ENCODE results near the gene SLAMF9. TPM values are rescaled to one million over a fixed set of nuclear protein-coding genes. Genes with fewer than 3 reads are reported as not detected.

SLAMF9 gene
- polyA plus RNA-seq, 2 of the 4 experiments (the other 2 are of a cell fraction): 0.22 to 0.25 TPM

DNA sequence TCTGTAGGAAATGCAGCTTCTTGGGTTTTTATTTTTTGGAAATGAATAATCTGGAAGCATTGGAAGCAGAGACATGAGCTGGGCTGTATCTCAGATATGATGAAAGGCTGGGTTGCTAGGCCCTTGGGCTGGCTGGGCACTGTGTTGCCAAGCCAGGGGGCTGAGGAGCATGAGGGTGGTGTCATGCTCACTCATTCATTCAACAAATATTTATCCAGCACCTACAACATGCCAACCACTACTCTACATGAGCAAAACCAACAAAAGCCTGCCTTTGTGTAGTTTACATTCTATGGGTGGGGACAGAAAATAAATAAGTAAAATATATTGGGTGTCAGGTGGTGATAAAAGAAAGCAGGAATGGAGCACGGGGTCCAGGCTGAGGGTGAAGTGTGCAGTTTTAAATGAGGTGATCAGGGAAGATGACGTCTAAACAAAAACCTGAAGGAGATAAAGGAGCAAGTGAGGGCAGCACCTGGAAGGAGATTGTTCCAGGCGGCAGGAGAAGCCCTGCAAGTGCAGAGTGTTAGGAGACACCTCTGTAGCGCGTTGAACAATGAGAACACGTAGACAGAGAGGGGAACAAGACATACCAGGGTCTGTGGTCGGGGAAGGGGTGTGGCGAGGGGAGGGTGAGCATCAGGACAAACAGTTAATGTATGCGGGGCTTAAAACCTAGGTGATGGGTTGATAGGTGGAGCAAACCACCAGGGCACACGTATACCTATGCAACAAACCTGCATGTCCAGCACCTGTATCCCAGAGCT lies 39.6 kb downstream of the SLAMF9 start (continued):
- TF ChIP-seq FOSB (CRISPR knock-in tag; IDR thresholded peaks at IDR 0.05) (no peak), CBX2 (IDR thresholded peaks at IDR 0.05; ENCODE audit: borderline replicate concordance, low read depth) (no peak), MYC (IDR thresholded peaks at IDR 0.05; ENCODE audit: borderline replicate concordance, low read length) (no peak), SREBF2 (IDR thresholded peaks at IDR 0.05) (no peak), TFCP2L1 (CRISPR knock-in tag; IDR thresholded peaks at IDR 0.05) (no peak), ZSCAN20 (CRISPR knock-in tag; IDR thresholded peaks at IDR 0.05) (no peak), CHD2 (IDR thresholded peaks at IDR 0.05; ENCODE audit: low read length, partially characterized antibody) (no peak), RCOR1 (IDR thresholded peaks at IDR 0.05; ENCODE audit: low read depth, low read length) (no peak), CHD4 (IDR thresholded peaks at IDR 0.05; ENCODE audit: borderline replicate concordance) (no peak), CEBPB (IDR thresholded peaks at IDR 0.05) (0 out of 4 replicates have a peak, but pooled peaks of 1 of the 2 experiments have one; percentile 26), EHMT2 (IDR thresholded peaks at IDR 0.05; ENCODE audit: low read depth) (no peak), HOXA7 (CRISPR knock-in tag; IDR thresholded peaks at IDR 0.05) (no peak), NPAS2 (CRISPR knock-in tag; IDR thresholded peaks at IDR 0.05; ENCODE audit: borderline replicate concordance) (no peak), HOXB13 (CRISPR knock-in tag; IDR thresholded peaks at IDR 0.05; ENCODE audit: low read depth) (no peak), KDM1A (IDR thresholded peaks at IDR 0.05; ENCODE audit: low read depth) (no peak), KDM5A (IDR thresholded peaks at IDR 0.05) (no peak), ZFP36 (IDR thresholded peaks at IDR 0.05; ENCODE audit: borderline replicate concordance, partially characterized antibody) (peak; percentile 46), JUNB (IDR thresholded peaks at IDR 0.05) (peak; percentile 36; the same call in 1 of the 2 replicates), HOXB5 (CRISPR knock-in tag; IDR thresholded peaks at IDR 0.05) (no peak), MAFK (IDR thresholded peaks at IDR 0.05; ENCODE audit: partially characterized antibody) (no peak), ZC3H11A (IDR thresholded peaks at IDR 0.05) (no peak), PHF8 (IDR thresholded peaks at IDR 0.05; ENCODE audit: borderline replicate concordance, low read depth) (no peak), EHF (CRISPR knock-in tag; IDR thresholded peaks at IDR 0.05) (no peak), EP300 (IDR thresholded peaks at IDR 0.05) (peak; percentile 46 to 54; a peak in 2 of 5 replicates), POLR2A (IDR thresholded peaks at IDR 0.05; ENCODE audit: low read length) (no peak), TP53 (CRISPR knock-in tag; IDR thresholded peaks at IDR 0.05) (no peak), RARB (CRISPR knock-in tag; IDR thresholded peaks at IDR 0.05) (no peak), RAD21 (conservative IDR thresholded peaks at IDR 0.05 in 1 of 2, IDR thresholded peaks at IDR 0.05 in 1 of 2) (no peak), POLR2AphosphoS2 (conservative IDR thresholded peaks at IDR 0.05; ENCODE audit: low read length) (peak; percentile 44; the same call in 1 of the 2 replicates), NFE2L2 (conservative IDR thresholded peaks at IDR 0.05; ENCODE audit: low read length) (no peak), HDAC2 (IDR thresholded peaks at IDR 0.05) (no peak), RNF2 (IDR thresholded peaks at IDR 0.05; ENCODE audit: borderline replicate concordance, low read depth) (no peak)
- TF ChIP-seq, protein P1, sequence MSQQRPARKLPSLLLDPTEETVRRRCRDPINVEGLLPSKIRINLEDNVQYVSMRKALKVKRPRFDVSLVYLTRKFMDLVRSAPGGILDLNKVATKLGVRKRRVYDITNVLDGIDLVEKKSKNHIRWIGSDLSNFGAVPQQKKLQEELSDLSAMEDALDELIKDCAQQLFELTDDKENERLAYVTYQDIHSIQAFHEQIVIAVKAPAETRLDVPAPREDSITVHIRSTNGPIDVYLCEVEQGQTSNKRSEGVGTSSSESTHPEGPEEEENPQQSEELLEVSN (IDR thresholded peaks at IDR 0.05; ENCODE audit: borderline replicate concordance, low read depth): no peak
- TF ChIP-seq, protein P2, sequence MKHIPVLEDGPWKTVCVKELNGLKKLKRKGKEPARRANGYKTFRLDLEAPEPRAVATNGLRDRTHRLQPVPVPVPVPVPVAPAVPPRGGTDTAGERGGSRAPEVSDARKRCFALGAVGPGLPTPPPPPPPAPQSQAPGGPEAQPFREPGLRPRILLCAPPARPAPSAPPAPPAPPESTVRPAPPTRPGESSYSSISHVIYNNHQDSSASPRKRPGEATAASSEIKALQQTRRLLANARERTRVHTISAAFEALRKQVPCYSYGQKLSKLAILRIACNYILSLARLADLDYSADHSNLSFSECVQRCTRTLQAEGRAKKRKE (CRISPR knock-in tag; IDR thresholded peaks at IDR 0.05; ENCODE audit: low read depth): no peak
- TF ChIP-seq, protein P3, sequence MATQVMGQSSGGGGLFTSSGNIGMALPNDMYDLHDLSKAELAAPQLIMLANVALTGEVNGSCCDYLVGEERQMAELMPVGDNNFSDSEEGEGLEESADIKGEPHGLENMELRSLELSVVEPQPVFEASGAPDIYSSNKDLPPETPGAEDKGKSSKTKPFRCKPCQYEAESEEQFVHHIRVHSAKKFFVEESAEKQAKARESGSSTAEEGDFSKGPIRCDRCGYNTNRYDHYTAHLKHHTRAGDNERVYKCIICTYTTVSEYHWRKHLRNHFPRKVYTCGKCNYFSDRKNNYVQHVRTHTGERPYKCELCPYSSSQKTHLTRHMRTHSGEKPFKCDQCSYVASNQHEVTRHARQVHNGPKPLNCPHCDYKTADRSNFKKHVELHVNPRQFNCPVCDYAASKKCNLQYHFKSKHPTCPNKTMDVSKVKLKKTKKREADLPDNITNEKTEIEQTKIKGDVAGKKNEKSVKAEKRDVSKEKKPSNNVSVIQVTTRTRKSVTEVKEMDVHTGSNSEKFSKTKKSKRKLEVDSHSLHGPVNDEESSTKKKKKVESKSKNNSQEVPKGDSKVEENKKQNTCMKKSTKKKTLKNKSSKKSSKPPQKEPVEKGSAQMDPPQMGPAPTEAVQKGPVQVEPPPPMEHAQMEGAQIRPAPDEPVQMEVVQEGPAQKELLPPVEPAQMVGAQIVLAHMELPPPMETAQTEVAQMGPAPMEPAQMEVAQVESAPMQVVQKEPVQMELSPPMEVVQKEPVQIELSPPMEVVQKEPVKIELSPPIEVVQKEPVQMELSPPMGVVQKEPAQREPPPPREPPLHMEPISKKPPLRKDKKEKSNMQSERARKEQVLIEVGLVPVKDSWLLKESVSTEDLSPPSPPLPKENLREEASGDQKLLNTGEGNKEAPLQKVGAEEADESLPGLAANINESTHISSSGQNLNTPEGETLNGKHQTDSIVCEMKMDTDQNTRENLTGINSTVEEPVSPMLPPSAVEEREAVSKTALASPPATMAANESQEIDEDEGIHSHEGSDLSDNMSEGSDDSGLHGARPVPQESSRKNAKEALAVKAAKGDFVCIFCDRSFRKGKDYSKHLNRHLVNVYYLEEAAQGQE (IDR thresholded peaks at IDR 0.05): no peak
- TF ChIP-seq, protein P4, sequence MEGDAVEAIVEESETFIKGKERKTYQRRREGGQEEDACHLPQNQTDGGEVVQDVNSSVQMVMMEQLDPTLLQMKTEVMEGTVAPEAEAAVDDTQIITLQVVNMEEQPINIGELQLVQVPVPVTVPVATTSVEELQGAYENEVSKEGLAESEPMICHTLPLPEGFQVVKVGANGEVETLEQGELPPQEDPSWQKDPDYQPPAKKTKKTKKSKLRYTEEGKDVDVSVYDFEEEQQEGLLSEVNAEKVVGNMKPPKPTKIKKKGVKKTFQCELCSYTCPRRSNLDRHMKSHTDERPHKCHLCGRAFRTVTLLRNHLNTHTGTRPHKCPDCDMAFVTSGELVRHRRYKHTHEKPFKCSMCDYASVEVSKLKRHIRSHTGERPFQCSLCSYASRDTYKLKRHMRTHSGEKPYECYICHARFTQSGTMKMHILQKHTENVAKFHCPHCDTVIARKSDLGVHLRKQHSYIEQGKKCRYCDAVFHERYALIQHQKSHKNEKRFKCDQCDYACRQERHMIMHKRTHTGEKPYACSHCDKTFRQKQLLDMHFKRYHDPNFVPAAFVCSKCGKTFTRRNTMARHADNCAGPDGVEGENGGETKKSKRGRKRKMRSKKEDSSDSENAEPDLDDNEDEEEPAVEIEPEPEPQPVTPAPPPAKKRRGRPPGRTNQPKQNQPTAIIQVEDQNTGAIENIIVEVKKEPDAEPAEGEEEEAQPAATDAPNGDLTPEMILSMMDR (IDR thresholded peaks at IDR 0.05): no peak
- TF ChIP-seq, protein P5, sequence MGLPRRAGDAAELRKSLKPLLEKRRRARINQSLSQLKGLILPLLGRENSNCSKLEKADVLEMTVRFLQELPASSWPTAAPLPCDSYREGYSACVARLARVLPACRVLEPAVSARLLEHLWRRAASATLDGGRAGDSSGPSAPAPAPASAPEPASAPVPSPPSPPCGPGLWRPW (IDR thresholded peaks at IDR 0.05): no peak

Measured in A549 (cell line).